RCC 7860 (cell line): Measurements from ENCODE around the gene CCDC85C.

Source experiments
- DNase-seq: peaks from one replicate; pipeline ENCODE4 v3.0.0-alpha.2; 2015; ENCODE audit warnings: low spot score
- FAIRE-seq: peaks from 2 replicates; lab custom pipeline; 2012; peaks lifted over from hg19 to GRCh38; lab: Jason Lieb, UNC

The CCDC85C gene

GRCh38 chr14:99632410-99633035 is 28.5 kb upstream of the CCDC85C start:
- DNase-seq = no peak
- FAIRE-seq = no peak

GRCh38 chr14:99630202-99630601 is 26.2 kb upstream of the CCDC85C start:
- DNase-seq = no peak

GRCh38 chr14:99628887-99629618 is 25.0 kb upstream of the CCDC85C start:
- DNase-seq (peak; percentile 34), FAIRE-seq (no peak)

More at GRCh38 chr14:99630202-99630601, 26.2 kb upstream of the CCDC85C start:
- no peak for FAIRE-seq

GRCh38 chr14:99627510-99628381 is 23.7 kb upstream of the CCDC85C start:
- FAIRE-seq (no peak), DNase-seq (no peak)

- FAIRE-seq (no peak), DNase-seq (no peak)
These were observed 23.1 kb upstream of the CCDC85C start for GRCh38 chr14:99627100-99627499.

- FAIRE-seq (no peak), DNase-seq (no peak)
These were observed 22.1 kb upstream of the CCDC85C start for GRCh38 chr14:99626041-99626648.

GRCh38 chr14:99625476-99625875 is 21.5 kb upstream of the CCDC85C start:
- DNase-seq (no peak), FAIRE-seq (no peak)

GRCh38 chr14:99624971-99625370 is 21.0 kb upstream of the CCDC85C start:
- DNase-seq (no peak), FAIRE-seq (no peak)

- DNase-seq (no peak), FAIRE-seq (no peak)
These were observed 20.0 kb upstream of the CCDC85C start for GRCh38 chr14:99624024-99624423.

GRCh38 chr14:99621948-99622347 is 17.9 kb upstream of the CCDC85C start:
- DNase-seq = no peak
- no peak for FAIRE-seq

GRCh38 chr14:99619835-99620834 is 16.1 kb upstream of the CCDC85C start:
- peak; percentile 50 for DNase-seq

GRCh38 chr14:99616832-99617800 is 13.1 kb upstream of the CCDC85C start:
- no peak for DNase-seq
- no peak for FAIRE-seq

More at GRCh38 chr14:99619835-99620834, 16.1 kb upstream of the CCDC85C start:
- no peak for FAIRE-seq

- FAIRE-seq (no peak), DNase-seq (no peak)
These were observed 11.6 kb upstream of the CCDC85C start for GRCh38 chr14:99615497-99616157.

GRCh38 chr14:99612738-99613330 is 8.8 kb upstream of the CCDC85C start:
- FAIRE-seq (no peak), DNase-seq (no peak)

- no peak for FAIRE-seq
- DNase-seq = no peak
These were observed 8.2 kb upstream of the CCDC85C start for GRCh38 chr14:99612071-99612737.

- DNase-seq = no peak
- no peak for FAIRE-seq
These were observed 7.6 kb upstream of the CCDC85C start for GRCh38 chr14:99611646-99612045.
